C4-2B (cell line): ENCODE data around the gene HELT.

Source experiments
- ZFX ChIP-seq: fragments of 450-650 bp; IDR thresholded peaks from 2 replicates; pipeline ENCODE4 v1.6.1; 2017
- TF ChIP-seq, protein P1 (sequence below): fragments of 450-650 bp; conservative IDR thresholded peaks from 2 replicates; pipeline ENCODE4 v1.5.1; 2017; ENCODE audit warnings: mild to moderate bottlenecking

DNA sequence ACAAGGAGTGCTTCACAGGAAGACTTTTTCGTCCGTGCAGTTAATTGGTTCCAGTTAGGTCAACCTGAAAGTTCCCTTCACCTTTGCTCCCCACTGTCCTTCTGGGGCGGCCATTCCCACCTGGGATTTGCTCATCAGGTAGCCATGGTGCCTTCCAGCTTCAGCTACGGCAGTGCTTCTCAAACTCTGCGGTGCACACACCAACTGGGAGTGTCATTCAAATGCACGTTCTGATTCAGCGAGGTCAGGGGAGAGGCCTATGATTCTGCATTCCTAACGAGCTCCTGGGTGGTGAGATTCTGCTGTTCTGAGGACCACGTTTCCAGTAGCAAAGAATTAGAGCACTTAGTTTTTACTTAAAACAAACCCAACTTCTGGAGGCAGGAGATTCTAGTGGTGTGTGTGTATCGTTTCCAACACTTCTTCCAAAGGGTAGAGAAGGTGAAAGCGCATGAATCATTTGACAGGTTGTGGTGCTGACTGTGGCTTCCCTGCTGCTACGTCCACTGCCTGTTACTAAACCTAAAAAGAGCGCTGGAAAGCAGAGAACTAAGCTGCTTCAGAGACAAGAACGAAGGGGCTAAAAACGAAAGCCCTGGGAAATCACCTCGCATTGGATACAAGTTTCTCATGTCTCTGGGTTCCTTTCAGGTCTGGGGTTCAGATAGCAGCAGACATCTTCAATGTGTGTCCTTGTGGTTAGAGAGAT is 4.7 kb upstream of the HELT start:
- TF ChIP-seq, protein P1, sequence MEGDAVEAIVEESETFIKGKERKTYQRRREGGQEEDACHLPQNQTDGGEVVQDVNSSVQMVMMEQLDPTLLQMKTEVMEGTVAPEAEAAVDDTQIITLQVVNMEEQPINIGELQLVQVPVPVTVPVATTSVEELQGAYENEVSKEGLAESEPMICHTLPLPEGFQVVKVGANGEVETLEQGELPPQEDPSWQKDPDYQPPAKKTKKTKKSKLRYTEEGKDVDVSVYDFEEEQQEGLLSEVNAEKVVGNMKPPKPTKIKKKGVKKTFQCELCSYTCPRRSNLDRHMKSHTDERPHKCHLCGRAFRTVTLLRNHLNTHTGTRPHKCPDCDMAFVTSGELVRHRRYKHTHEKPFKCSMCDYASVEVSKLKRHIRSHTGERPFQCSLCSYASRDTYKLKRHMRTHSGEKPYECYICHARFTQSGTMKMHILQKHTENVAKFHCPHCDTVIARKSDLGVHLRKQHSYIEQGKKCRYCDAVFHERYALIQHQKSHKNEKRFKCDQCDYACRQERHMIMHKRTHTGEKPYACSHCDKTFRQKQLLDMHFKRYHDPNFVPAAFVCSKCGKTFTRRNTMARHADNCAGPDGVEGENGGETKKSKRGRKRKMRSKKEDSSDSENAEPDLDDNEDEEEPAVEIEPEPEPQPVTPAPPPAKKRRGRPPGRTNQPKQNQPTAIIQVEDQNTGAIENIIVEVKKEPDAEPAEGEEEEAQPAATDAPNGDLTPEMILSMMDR: no peak
- TF ChIP-seq ZFX: no peak
